Putamen (tissue), 1 donor: ENCODE data around the gene ARHGAP24.

ENCODE experiments used
- DNase-seq: peaks from one replicate; pipeline ENCODE4 v3.0.0-alpha.2; 2016; ENCODE audit warnings: low spot score

Gene ARHGAP24

GRCh38 chr4:85580489-85580888 lies 105.5 kb downstream of the ARHGAP24 start:
- no peak for DNase-seq

- no peak for DNase-seq
These were observed 113.0 kb downstream of the ARHGAP24 start for GRCh38 chr4:85587952-85588351.

- no peak for DNase-seq
These were observed 116.6 kb downstream of the ARHGAP24 start for GRCh38 chr4:85591406-85592098.

GRCh38 chr4:85595098-85595775 lies 120.3 kb downstream of the ARHGAP24 start:
- DNase-seq: no peak

GRCh38 chr4:85595796-85596559 lies 121.0 kb downstream of the ARHGAP24 start:
- no peak for DNase-seq

- no peak for DNase-seq
These were observed 124.0 kb downstream of the ARHGAP24 start for GRCh38 chr4:85598936-85599335.

GRCh38 chr4:85600501-85600900 lies 125.6 kb downstream of the ARHGAP24 start:
- DNase-seq: no peak

GRCh38 chr4:85603437-85604336 lies 128.7 kb downstream of the ARHGAP24 start:
- peak; percentile 4 for DNase-seq

- no peak for DNase-seq
These were observed 131.6 kb downstream of the ARHGAP24 start for GRCh38 chr4:85606505-85606904.

GRCh38 chr4:85607624-85608023 lies 132.7 kb downstream of the ARHGAP24 start:
- no peak for DNase-seq

GRCh38 chr4:85610450-85610849 lies 135.5 kb downstream of the ARHGAP24 start:
- no peak for DNase-seq

- no peak for DNase-seq
These were observed 136.7 kb downstream of the ARHGAP24 start for GRCh38 chr4:85611661-85612060.

- no peak for DNase-seq
These were observed 139.0 kb downstream of the ARHGAP24 start for GRCh38 chr4:85613901-85614300.

- no peak for DNase-seq
These were observed 141.0 kb downstream of the ARHGAP24 start for GRCh38 chr4:85615952-85616351.

- no peak for DNase-seq
These were observed 142.3 kb downstream of the ARHGAP24 start for GRCh38 chr4:85617202-85617601.

GRCh38 chr4:85632981-85633380 lies 158.0 kb downstream of the ARHGAP24 start:
- no peak for DNase-seq

GRCh38 chr4:85637778-85638177 lies 162.8 kb downstream of the ARHGAP24 start:
- DNase-seq: no peak

- no peak for DNase-seq
These were observed 165.0 kb downstream of the ARHGAP24 start for GRCh38 chr4:85639946-85640345.

- DNase-seq: no peak
These were observed 167.6 kb downstream of the ARHGAP24 start for GRCh38 chr4:85642356-85643100.

GRCh38 chr4:85644061-85644460 lies 169.1 kb downstream of the ARHGAP24 start:
- no peak for DNase-seq

- no peak for DNase-seq
These were observed 176.0 kb downstream of the ARHGAP24 start for GRCh38 chr4:85650908-85651307.
